HG03565 (cell line): ENCODE measurements around the gene GALC.

Experiments
- ATAC-seq: cut with Tn5 transposase; IDR thresholded peaks from one replicate; pipeline ENCODE4 v1.9.1; 2021; ENCODE audit warnings: mild to moderate bottlenecking, moderate library complexity; ENCODE audit not compliant: unreplicated experiment

Gene GALC

GRCh38 chr14:87960013-87960787 lies 32.8 kb downstream of the GALC start:
- no peak for ATAC-seq

- ATAC-seq = no peak
Measured at GRCh38 chr14:87955501-87955900, 37.5 kb downstream of the GALC start.

GRCh38 chr14:87952307-87953094 lies 40.5 kb downstream of the GALC start:
- peak; percentile 75 for ATAC-seq

- ATAC-seq = no peak
Measured at GRCh38 chr14:87944987-87945604, 47.9 kb downstream of the GALC start.

- peak; percentile 32 for ATAC-seq
Measured at GRCh38 chr14:87940894-87941293, 52.1 kb downstream of the GALC start.

- peak; percentile 97 for ATAC-seq
Measured at GRCh38 chr14:87940382-87940781, 52.6 kb downstream of the GALC start.

- no peak for ATAC-seq
Measured at GRCh38 chr14:87935886-87936285, 57.1 kb downstream of the GALC start.

- ATAC-seq = no peak
Measured at GRCh38 chr14:87935081-87935828, 57.7 kb downstream of the GALC start.

GRCh38 chr14:87934185-87934584 lies 58.8 kb downstream of the GALC start:
- ATAC-seq = no peak

- no peak for ATAC-seq
Measured at GRCh38 chr14:87916886-87917275, 76.1 kb downstream of the GALC start.

GRCh38 chr14:87916103-87916885 lies 76.7 kb downstream of the GALC start:
- ATAC-seq = no peak

- ATAC-seq = no peak
Measured at GRCh38 chr14:87908550-87908949, 84.4 kb downstream of the GALC start.

GRCh38 chr14:87901652-87902051 lies 91.3 kb downstream of the GALC start:
- ATAC-seq = no peak

GRCh38 chr14:87901236-87901635 lies 91.7 kb downstream of the GALC start:
- no peak for ATAC-seq

- ATAC-seq = no peak
Measured at GRCh38 chr14:87899228-87899627, 93.8 kb downstream of the GALC start.

GRCh38 chr14:87898301-87898700 lies 94.7 kb downstream of the GALC start:
- no peak for ATAC-seq

GRCh38 chr14:87896393-87897380 lies 96.3 kb downstream of the GALC start:
- ATAC-seq = peak; percentile 63

- no peak for ATAC-seq
Measured at GRCh38 chr14:87894920-87895319, 98.1 kb downstream of the GALC start.

GRCh38 chr14:87892763-87893162 lies 100.2 kb downstream of the GALC start:
- ATAC-seq = no peak
